A172 (cell line): ENCODE results near the gene STPG1. TPM values are rescaled to one million over a fixed set of nuclear protein-coding genes. Genes with fewer than 3 reads are reported as not detected.

Experiments used
- DNase-seq: peaks from one replicate; pipeline ENCODE4 v3.0.0-alpha.2; 2015; ENCODE audit warnings: low spot score
- total RNA-seq: library from RNA; depleted of rRNA; stranded (reverse); fragments of >200 nt; shearing (Covaris generic); gene quantifications from 2 replicates; pipeline ENCODE4 v1.2.3, GENCODE V29; 2014

Gene STPG1
- total RNA-seq, 1 experiment from 2014 or later: 2.3 TPM

- DNase-seq: no peak
These were observed 20.5 kb downstream of the STPG1 start for GRCh38 chr1:24392982-24393650.

- no peak for DNase-seq
These were observed 21.0 kb downstream of the STPG1 start for GRCh38 chr1:24392604-24392946.

GRCh38 chr1:24391882-24392603, 21.5 kb downstream of the STPG1 start:
- DNase-seq: peak; percentile 46

- peak; percentile 57 for DNase-seq
These were observed 22.4 kb downstream of the STPG1 start for GRCh38 chr1:24390924-24391782.

GRCh38 chr1:24389231-24389678, 24.3 kb downstream of the STPG1 start:
- DNase-seq: no peak

- no peak for DNase-seq
These were observed 25.2 kb downstream of the STPG1 start for GRCh38 chr1:24388331-24388885.

GRCh38 chr1:24387636-24388175, 25.9 kb downstream of the STPG1 start:
- DNase-seq: no peak

- no peak for DNase-seq
These were observed 26.7 kb downstream of the STPG1 start for GRCh38 chr1:24386931-24387330.

GRCh38 chr1:24386241-24386640, 27.3 kb downstream of the STPG1 start:
- DNase-seq: no peak

GRCh38 chr1:24385160-24385940, 28.2 kb downstream of the STPG1 start:
- no peak for DNase-seq

GRCh38 chr1:24384251-24385090, 29.1 kb downstream of the STPG1 start:
- DNase-seq: no peak

- no peak for DNase-seq
These were observed 30.1 kb downstream of the STPG1 start for GRCh38 chr1:24383381-24383940.

- no peak for DNase-seq
These were observed 31.4 kb downstream of the STPG1 start for GRCh38 chr1:24382165-24382577.

- DNase-seq: no peak
These were observed 32.3 kb downstream of the STPG1 start for GRCh38 chr1:24381256-24381655.

GRCh38 chr1:24380508-24380907, 33.1 kb downstream of the STPG1 start:
- no peak for DNase-seq

GRCh38 chr1:24379733-24380315, 33.8 kb downstream of the STPG1 start:
- no peak for DNase-seq

- no peak for DNase-seq
These were observed 38.4 kb downstream of the STPG1 start for GRCh38 chr1:24374891-24375786.

GRCh38 chr1:24373710-24374109, 39.9 kb downstream of the STPG1 start:
- DNase-seq: no peak
